ENCODE data around the gene NACC2. TPM values are rescaled to one million over a fixed set of nuclear protein-coding genes. Genes with fewer than 3 reads are reported as not detected.

The NACC2 gene
- total RNA-seq, 4 donors from 2014 or later: 26.0 to 51.7 (median 43.5) TPM

- TF ChIP-seq, protein P1, sequence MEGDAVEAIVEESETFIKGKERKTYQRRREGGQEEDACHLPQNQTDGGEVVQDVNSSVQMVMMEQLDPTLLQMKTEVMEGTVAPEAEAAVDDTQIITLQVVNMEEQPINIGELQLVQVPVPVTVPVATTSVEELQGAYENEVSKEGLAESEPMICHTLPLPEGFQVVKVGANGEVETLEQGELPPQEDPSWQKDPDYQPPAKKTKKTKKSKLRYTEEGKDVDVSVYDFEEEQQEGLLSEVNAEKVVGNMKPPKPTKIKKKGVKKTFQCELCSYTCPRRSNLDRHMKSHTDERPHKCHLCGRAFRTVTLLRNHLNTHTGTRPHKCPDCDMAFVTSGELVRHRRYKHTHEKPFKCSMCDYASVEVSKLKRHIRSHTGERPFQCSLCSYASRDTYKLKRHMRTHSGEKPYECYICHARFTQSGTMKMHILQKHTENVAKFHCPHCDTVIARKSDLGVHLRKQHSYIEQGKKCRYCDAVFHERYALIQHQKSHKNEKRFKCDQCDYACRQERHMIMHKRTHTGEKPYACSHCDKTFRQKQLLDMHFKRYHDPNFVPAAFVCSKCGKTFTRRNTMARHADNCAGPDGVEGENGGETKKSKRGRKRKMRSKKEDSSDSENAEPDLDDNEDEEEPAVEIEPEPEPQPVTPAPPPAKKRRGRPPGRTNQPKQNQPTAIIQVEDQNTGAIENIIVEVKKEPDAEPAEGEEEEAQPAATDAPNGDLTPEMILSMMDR (IDR thresholded peaks at IDR 0.05 in 4 of 5, conservative IDR thresholded peaks at IDR 0.05 in 1 of 5): no peak
- no peak for TF ChIP-seq POLR2A (IDR thresholded peaks at IDR 0.05)
- in situ Hi-C loops (cut with MboI; ENCODE audit: low sequenced_read_pairs in 4 of 4): no loop called here
- no peak overlapping the region for H3K27ac ChIP-seq
- ATAC-seq: no peak
- peaks cover 13 to 24% of the 10 kb centered on the region in 2 donors for H3K4me1 ChIP-seq
- no peaks in the 10 kb centered on the region for H3K27me3 ChIP-seq
- no peaks in the 10 kb centered on the region for H3K9me3 ChIP-seq
- H3K4me3 ChIP-seq: no peak overlapping the region
- no peak for DNase-seq
- H3K36me3 ChIP-seq: no peaks in the 10 kb centered on the region
- intact Hi-C loops (cut with DNase I; ENCODE audit: low total_unique reads): no loop called here
These were observed 37.0 kb downstream of the NACC2 start for GRCh38 chr9:136058084-136058483.

GRCh38 chr9:136057236-136058081, 37.6 kb downstream of the NACC2 start:
- ATAC-seq: no peak
- peaks cover 19 to 30% of the 10 kb centered on the region in 2 donors for H3K4me1 ChIP-seq
- TF ChIP-seq, protein P1 (IDR thresholded peaks at IDR 0.05 in 4 of 5, conservative IDR thresholded peaks at IDR 0.05 in 1 of 5): no peak
- no peak for TF ChIP-seq POLR2A (IDR thresholded peaks at IDR 0.05)
- intact Hi-C loops (cut with DNase I; ENCODE audit: low total_unique reads): no loop called here
- in situ Hi-C loops (cut with MboI; ENCODE audit: low sequenced_read_pairs in 4 of 4): no loop called here
- no peak overlapping the region for H3K27ac ChIP-seq
- H3K27me3 ChIP-seq: no peaks in the 10 kb centered on the region
- H3K36me3 ChIP-seq: no peaks in the 10 kb centered on the region
- H3K4me3 ChIP-seq: no peak overlapping the region
- no peaks in the 10 kb centered on the region for H3K9me3 ChIP-seq
- no peak for DNase-seq

GRCh38 chr9:136056546-136057235, 38.4 kb downstream of the NACC2 start:
- intact Hi-C loops (cut with DNase I; ENCODE audit: low total_unique reads) (no loop called here), in situ Hi-C loops (cut with MboI; ENCODE audit: low sequenced_read_pairs in 4 of 4) (no loop called here)
- DNase-seq: no peak
- Histone ChIP-seq H3K4me3 (no peak overlapping the region), H3K4me1 (peaks cover 25 to 38% of the 10 kb centered on the region in 2 donors), H3K36me3 (no peaks in the 10 kb centered on the region), H3K27ac (no peak overlapping the region), H3K27me3 (no peaks in the 10 kb centered on the region), H3K9me3 (no peaks in the 10 kb centered on the region)
- no peak for ATAC-seq
- TF ChIP-seq, protein P1 (IDR thresholded peaks at IDR 0.05 in 4 of 5, conservative IDR thresholded peaks at IDR 0.05 in 1 of 5): no peak
- no peak for TF ChIP-seq POLR2A (IDR thresholded peaks at IDR 0.05)

DNA sequence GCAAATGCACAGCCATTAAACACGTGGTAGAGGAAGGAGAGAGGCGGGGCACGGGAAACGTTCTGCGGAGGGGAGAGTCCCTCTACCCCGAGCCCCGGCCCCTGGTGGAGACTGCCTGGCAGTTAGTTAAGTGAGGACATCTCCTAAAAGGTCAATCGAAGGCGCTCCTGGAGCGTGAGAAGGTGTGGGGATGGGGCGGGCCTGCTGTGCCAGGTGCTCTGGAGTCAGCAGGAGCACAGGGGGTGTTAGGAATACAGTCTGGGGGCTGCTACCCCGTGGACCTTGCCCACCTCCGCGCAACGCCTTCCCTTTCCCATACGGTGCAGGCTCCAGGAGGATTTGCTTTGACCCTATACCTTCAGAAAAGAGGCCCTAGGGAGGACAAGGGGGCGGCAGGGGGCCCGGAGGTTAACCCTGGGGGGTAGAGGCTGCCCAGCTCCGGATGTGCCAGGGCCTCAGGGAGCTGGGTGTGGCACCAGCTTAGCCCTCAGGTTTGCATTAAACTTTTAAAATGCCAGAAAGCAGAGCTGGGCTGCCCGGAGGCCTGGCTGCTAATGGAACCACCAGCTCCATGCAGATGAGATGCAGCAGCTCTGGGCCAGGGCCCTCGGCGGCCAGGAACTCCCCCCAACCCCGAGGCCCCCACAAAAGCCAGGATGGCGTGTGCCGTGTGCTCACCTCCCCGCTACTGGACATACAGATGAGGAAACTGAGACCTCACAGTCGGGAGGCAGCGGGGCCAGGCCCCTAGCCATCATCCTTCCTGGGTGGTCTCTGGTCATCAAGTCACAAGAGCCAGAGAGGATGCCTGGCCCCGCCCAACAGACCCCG, 39.2 kb downstream of the NACC2 start:
- intact Hi-C loops (cut with DNase I; ENCODE audit: low total_unique reads) (no loop called here), in situ Hi-C loops (cut with MboI; ENCODE audit: low sequenced_read_pairs in 4 of 4) (no loop called here)
- Histone ChIP-seq H3K27ac (no peak overlapping the region), H3K36me3 (no peaks in the 10 kb centered on the region), H3K27me3 (no peaks in the 10 kb centered on the region), H3K4me3 (no peak overlapping the region), H3K9me3 (no peaks in the 10 kb centered on the region), H3K4me1 (peaks cover 25 to 44% of the 10 kb centered on the region in 2 donors)
- ATAC-seq (no peak), DNase-seq (no peak)
- TF ChIP-seq POLR2A (IDR thresholded peaks at IDR 0.05): no peak
- TF ChIP-seq, protein P1 (IDR thresholded peaks at IDR 0.05 in 4 of 5, conservative IDR thresholded peaks at IDR 0.05 in 1 of 5): no peak

Data from gastrocnemius medialis (tissue), 4 donors.